Stimulated activated CD8-positive, alpha-beta memory T cell treated with anti-CD3 and anti-CD28 coated beads, Interleukin-4, amount 100 ng/mL, for 4 hours (primary cell): ENCODE measurements around the gene ADGRB2.

Experiments
- DNase-seq, 2 donors: peaks; one replicate each; pipeline ENCODE4 v3.0.0-alpha.2; 2020; ENCODE audit warnings: low read depth in 2 of 2, low spot score in 1 of 2

The ADGRB2 gene

DNA sequence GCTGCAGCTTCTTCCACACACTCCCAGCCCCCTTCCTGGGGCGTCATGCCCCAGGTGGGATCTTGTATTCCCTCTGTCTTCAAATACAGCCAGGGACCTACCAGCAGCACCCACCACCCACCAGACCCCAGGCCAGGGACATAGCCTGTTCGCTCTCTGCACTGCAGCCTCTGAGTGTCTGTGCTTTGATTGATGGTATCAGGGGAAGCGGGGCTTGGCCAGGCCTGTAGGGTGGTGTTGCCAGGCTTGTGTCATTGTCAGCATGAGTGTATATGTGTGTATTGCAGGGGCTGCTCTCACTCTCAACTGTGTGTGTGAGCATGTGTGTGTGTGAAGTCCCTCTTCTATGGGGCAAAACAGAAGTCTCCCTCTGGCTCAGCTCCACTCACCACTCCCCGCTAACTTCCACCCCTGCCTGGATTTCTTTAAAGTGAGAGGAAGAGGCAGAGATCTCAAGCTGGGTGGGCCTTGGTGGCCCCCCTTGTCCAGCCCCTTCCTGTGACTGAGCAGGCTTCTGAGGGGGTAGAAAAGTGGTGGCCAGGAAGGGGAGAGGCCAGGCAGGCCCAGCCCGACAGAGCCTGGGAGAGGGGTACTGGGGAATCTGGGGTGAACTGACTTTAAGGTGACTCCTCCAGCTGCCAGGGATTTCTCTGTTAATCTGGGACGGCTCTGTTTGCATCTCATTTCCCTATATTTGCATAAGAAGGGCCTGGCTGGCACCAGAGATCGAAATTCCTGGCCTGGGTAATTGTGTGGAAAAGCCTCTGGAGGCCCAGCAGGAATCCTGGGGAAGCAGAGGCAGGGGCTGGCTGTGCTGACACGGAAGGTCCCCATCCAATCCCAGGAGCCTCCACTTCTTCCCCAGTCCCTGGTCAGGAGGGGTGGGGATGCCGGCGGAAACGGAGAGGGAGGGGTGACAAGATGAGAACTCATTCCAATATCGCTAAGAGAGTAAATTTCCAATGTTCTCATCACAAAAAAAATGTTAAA is 18.6 kb upstream of the ADGRB2 start:
- DNase-seq = no peak

DNA sequence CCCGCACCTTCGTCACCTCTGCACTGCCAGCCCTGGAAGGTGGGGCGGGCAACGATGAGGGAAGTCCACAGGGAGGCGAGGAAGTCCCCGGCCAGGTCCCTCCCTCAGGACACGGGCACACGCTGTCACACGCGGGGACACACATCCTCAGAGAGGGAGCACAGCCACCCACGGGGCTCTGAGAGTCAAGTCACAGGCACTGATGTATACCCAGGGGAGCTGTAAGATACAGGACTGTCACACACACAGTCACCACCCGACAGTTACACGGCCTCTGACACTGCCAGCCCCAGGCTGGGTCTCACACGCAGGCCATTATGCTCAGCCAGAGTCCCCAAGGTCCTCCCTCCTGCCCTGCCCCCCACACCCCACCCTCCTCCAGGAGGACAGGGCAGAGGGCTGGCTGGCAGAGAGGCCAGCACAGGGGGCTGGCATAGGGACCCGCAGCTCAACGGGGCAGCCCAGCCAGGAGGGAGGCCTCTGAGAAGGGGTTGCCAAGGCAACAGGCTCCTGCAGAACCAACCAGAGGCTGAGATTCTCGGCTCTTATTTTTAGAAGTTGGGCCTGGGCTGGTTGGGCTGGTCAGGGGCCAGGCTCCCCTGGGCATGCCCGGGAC is 17.7 kb upstream of the ADGRB2 start:
- no peak for DNase-seq

DNA sequence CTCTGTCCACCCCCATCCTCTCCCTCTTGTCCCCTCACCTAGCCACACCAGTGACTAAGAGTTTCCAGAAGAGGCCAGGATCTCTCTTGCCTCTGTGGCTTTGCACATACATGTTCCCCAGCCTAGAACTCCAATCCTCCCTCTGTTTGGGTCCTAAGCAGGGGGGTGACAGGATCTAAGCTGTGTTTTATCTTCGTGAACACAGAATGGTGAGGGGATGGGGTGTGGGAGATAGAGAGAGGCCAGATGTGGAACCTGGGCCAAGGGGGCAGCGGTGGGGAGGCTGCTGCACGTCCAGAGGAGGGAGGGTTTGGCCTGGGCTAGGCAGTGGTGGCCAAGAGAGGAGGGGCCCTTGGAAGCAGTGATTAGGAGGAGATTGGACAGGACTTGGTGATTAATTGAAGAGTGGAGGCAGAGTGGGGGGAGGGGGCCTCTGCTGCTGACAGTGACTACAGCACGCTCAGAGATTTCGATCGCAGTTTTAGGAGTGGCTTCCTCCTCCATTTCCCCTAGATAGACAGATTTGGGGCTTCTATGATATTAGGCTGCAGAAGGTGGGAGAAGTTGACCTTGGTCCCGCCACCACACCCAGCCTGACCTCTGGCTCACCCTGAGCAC is 17.1 kb upstream of the ADGRB2 start:
- no peak for DNase-seq

DNA sequence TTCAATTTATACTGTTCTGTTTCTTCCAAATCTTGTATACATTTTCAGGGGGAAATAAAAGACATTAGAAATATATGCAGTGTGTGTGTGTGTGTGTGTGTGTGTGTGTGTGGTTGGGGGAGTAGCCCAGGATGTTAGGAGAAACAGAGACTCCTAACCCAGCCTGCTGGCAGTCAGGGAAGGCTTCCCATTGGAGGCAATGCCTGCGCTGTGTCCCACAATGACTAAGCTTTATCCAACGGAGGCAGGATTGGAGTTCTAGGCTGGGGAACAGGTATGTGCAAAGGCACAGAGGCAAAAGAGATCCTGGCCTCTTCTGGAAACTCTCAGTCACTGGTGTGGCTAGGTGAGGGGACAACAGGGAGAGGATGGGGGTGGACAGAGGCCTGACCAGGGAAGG is 16.5 kb upstream of the ADGRB2 start:
- no peak for DNase-seq

- DNase-seq = no peak
Measured at GRCh38 chr1:31779687-31780086, 15.5 kb upstream of the ADGRB2 start.

GRCh38 chr1:31778763-31779488 is 14.8 kb upstream of the ADGRB2 start:
- DNase-seq = no peak

- no peak for DNase-seq
Measured at GRCh38 chr1:31776516-31776915, 12.4 kb upstream of the ADGRB2 start.

DNA sequence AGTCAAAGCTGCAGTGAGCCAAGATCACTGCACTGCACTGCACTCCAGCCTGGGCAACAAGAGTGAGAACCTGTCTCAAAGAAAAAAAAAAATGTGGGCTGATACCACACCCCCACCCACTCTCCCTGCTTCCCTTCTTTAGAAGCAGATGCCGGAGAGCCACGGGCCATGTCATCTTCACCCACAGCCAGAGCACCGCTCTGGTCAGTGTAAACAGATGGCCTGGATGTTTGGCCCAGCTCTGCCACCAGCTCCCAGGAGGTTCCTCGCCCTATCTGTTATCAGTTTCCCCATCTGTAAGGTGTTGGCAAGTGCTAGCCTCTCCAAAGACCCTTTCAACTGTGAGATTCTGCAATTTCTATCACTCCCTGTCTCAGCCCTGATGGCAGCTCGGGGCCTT is 11.9 kb upstream of the ADGRB2 start:
- no peak for DNase-seq

- no peak for DNase-seq
Measured at GRCh38 chr1:31775210-31775999, 11.3 kb upstream of the ADGRB2 start.

DNA sequence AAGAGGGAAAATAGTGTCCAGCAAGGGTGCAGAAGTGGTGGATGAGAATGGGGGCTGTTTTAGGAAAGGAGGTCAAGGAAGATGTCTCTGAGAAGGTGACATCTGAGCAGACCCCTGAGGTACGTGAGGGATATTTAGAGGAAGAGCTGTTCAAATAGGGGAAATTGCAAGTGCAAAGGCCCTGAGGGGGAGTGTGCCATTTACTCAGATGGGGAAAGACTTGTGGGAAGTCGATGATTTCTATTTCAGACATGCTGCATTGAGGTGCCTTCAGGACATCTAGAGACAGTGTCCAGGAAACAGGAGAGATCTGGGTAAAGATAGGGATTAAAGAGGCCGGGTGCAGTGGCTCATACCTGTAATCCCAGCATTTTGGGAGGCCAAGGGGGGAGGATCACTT is 10.4 kb upstream of the ADGRB2 start:
- DNase-seq = no peak

DNA sequence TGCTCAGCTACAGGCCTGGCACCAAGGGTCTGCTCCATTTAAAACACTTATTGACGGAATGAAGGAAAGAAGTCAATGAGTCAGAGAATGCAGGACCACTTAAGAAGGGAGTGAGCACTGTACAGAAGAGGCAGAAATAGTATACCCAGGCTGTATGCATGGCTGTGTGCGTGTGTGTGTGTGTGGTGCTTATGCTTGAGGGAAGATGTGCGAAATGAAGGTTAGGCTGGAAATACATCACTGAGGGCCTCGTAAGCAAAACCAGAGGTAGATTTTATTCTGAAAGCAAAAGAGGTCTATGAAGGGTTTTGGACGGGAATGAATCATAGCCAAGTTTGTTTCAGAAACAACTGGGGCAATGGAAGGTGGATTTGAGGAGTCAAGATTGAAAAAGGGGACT is 9.7 kb upstream of the ADGRB2 start:
- DNase-seq = no peak

GRCh38 chr1:31772669-31773248 is 8.6 kb upstream of the ADGRB2 start:
- DNase-seq = no peak

DNA sequence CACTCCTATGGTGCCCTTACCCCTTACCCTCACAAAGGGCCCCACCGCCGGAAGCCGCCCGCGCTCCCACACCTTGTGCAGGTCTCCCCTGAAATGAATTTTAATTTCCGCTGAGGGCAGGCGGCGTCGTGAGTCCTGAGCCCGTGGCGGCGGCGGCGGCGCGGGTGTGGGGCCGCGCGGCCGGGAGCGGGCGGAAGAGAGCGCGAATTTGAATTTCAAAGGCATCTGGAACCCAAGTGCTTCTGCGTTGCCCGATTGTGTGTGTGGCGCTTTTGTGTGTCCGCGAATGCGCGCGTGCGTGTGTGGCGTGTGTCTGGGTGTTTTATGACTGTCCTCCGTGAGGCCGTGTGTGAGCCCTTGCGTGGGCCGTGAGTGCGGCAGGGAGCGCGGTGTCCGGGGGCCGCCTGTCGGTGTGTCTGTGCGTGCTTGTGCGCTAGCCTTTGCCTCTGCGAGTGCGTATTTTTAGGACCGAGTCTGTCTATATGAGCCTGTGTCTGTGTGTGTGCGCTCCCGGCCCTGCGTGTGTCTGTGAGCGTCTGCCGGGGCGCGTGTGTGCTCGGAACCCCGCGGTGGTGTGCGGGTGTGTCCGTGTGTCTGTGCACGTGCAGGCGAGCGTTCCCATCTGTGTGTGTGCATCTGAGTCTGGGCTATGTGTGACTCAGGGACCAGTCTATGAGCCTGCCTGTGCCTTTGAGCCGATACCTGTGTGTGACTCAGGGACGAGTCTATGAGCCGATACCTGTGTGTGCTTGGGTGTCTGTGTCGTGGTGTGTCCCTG is 7.9 kb upstream of the ADGRB2 start:
- DNase-seq = no peak

DNA sequence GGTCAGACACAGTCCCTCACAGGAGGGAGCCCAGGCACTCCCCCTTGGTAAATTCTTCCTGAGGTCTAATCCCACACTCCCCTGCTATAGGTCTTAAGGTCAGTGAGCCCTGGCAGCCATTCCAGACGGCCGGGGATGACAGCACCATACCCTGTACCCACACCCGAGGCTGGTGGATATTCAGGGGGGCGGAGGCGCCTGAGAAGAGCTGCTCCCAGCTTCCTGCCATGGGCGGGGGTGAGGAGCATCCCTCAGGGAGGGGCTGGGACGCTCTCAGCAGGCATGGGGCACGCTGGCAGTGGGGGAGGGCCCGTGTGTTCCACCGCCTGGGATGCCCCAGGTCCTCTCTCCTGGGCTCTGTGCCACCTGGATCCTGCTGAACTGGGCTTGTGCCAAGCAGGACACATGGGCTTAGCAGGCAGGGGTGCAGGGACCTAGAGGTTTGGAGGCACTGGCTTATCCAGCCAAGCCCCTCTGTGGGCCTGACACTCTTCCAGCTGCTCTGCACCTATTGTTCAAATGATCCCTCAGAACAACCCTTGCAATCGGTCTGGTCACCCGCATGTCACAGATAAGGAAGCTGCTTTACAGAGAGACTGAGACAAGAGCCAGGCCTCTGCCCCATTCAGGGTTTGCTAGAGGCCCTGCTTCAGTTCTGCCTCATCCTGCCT is 5.7 kb upstream of the ADGRB2 start:
- DNase-seq = no peak

GRCh38 chr1:31768939-31769704 is 5.0 kb upstream of the ADGRB2 start:
- DNase-seq = no peak

DNA sequence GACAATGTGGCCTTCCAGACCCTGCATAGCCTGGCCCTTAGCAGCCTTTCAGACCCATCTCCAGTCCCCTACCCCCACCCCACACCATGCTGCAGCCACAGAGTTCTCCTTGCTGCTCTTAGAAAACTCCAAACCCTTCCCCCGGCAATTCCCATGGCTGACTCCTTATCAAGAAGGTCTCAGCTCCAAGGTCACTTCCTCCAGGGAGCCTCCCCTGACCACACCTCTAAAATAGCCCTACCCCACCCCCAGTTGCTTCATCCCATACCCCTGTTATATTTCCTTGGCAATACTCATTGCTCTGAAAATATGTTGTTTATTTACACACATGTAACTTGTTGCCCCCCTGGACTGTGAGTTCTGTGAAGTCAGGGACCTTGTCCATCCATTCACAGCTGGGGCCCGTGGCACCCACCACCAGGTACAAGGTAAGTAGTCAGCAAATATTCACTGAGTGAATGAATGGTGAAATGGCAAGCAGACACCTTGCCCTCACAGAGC is 4.3 kb upstream of the ADGRB2 start:
- DNase-seq = no peak

DNA sequence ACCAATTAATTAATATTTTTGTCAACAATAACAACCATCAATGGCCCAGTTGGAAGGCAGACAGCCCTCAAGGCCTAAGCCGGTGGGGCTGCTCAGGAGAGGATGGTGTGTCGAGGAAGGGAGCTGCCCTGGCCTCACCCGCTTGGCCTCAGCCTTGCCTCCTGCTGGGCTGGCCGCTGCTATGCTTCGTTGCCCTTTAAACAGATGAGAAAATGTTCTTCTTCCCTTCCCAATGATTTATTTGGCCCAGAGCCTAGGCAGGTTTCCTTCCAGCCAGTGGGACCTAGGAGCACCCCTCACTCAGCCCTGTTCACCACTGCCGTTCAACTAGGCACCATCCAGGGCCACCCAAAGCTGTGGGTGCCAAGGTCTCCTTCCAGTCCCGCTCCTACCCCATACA is 3.1 kb upstream of the ADGRB2 start:
- DNase-seq = no peak

DNA sequence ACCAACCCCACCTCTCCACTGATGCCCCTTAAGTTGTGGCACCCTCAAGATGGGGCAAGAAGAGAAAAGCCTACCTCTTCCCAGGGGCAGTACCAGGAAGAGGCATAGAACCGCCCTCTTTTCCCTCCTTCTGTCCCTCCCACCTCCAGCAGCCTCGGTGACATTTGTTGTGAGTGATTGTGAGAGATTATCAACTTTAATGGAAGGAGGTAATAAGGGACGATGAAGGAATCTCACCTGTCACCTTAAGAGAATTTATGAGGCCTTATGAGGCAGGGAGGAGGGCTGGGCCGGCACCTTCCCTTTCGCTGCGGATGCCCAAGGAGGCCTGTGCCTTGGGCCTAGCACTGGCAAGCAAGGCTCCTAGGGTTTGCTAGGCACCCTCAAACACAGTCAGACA is 1.4 kb upstream of the ADGRB2 start:
- DNase-seq = no peak
